OCI-LY7 (cell line): ENCODE data around the gene MON2.

Experiments used
- CTCF ChIP-seq: fragments of 200-600 bp; sonication (generic); conservative IDR thresholded peaks from 2 replicates; pipeline ENCODE4 v1.5.1; 2014; ENCODE audit warnings: mild to moderate bottlenecking, antibody characterized with exemption, low read length, moderate library complexity, mixed read lengths
- EZH2phosphoT487 ChIP-seq: fragments of 200-600 bp; sonication (generic); IDR thresholded peaks from 2 replicates; pipeline ENCODE4 v1.6.1; 2018; ENCODE audit warnings: low read depth, borderline replicate concordance, mild to moderate bottlenecking, mixed run types, antibody characterized with exemption, low read length, moderate library complexity, mixed read lengths

- TF ChIP-seq EZH2phosphoT487 = no peak
- TF ChIP-seq CTCF = no peak
These were observed 51.3 kb downstream of the MON2 start for GRCh38 chr12:62517887-62518286.
